BJ (cell line): ENCODE results near the gene ANKRD29. TPM values are rescaled to one million over a fixed set of nuclear protein-coding genes. Genes with fewer than 3 reads are reported as not detected.

Experiments
- CTCF ChIA-PET: fragments of 350-600 bp; formaldehyde crosslinking; extraction: SDS; loops from one replicate; lab custom pipeline; 2021; ENCODE audit warnings: antibody characterized with exemption, inconsistent platforms; lab: Yijun Ruan, JAX
- POLR2A ChIA-PET: fragments of 300-600 bp; sonication (Branson Sonifier 250); formaldehyde crosslinking; extraction: SDS; loops from one replicate; lab custom pipeline; 2021; ENCODE audit warnings: antibody characterized with exemption; lab: Charles Lee
- DNase-seq: peaks from one replicate; pipeline ENCODE4 v3.0.0-alpha.2; 2011; ENCODE audit warnings: low read depth
- H3K27me3 ChIP-seq: 2 replicates; pipeline ENCODE4 v1.6.0; 2011; ENCODE audit warnings: low read length; ENCODE audit not compliant: control insufficient read depth, insufficient read depth
- H3K36me3 ChIP-seq: 2 replicates; pipeline ENCODE4 v1.5.1; 2011; ENCODE audit warnings: low read length; ENCODE audit not compliant: control insufficient read depth, insufficient read depth
- H3K4me3 ChIP-seq: 2 replicates; pipeline ENCODE4 v1.5.1; 2011; ENCODE audit warnings: low read depth, mild to moderate bottlenecking, control low read depth, low read length
- CTCF ChIP-seq: IDR thresholded peaks from 2 replicates; pipeline ENCODE4 v1.5.1; 2011; ENCODE audit warnings: low read depth, mild to moderate bottlenecking, control low read depth, inconsistent platforms, low read length, moderate library complexity; ENCODE audit not compliant: insufficient read depth
- polyA plus RNA-seq: library from polyadenylated mRNA; depleted of rRNA; stranded (reverse); fragments of >200 nt; gene quantifications from 2 replicates; pipeline ENCODE4 v1.2.3, GENCODE V29; 2011

The ANKRD29 gene
- polyA plus RNA-seq, 1 experiment = 4.7 TPM

DNA sequence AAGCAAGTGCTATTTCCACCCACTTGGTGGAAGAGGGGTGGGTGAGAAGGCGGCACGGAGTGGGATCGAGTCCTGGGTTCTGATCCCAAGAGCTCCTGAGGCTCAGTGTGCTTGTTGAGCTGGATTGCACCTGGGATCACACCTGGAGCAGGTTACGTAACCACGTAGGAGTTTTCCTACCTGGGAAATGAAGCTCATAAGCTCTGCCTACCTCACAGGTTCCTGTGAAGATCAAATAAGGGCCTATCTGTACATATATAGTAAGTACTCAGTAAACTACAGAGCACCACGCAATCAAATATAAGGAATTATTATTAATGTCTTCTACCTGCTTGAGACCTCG, 87.4 kb downstream of the ANKRD29 start:
- ChIA-PET CTCF (interaction anchor here (1.0 to 1.2 kb wide), 2 partner anchors 10 to 15 kb away, joined by 3 read pairs; no protein-coding TSS in a partner anchor), POLR2A (no interaction called here)
- Histone ChIP-seq H3K36me3 (peaks cover 7% of the 10 kb centered on the region), H3K4me3 (no peak overlapping the region), H3K27me3 (no peaks in the 10 kb centered on the region)
- TF ChIP-seq CTCF = no peak
- no peak for DNase-seq

GRCh38 chr18:23574611-23575308, 88.0 kb downstream of the ANKRD29 start:
- CTCF ChIA-PET = interaction anchor here (1.0 to 1.2 kb wide), 2 partner anchors 11 to 15 kb away, joined by 3 read pairs; no protein-coding TSS in a partner anchor
- POLR2A ChIA-PET = no interaction called here

GRCh38 chr18:23573626-23574431, 88.9 kb downstream of the ANKRD29 start:
- Histone ChIP-seq H3K36me3 (peaks cover 9% of the 10 kb centered on the region), H3K27me3 (no peaks in the 10 kb centered on the region), H3K4me3 (no peak overlapping the region)
- POLR2A ChIA-PET = no interaction called here
- no peak for DNase-seq
- CTCF ChIA-PET = no interaction called here
- no peak for TF ChIP-seq CTCF

More at GRCh38 chr18:23574611-23575308, 88.0 kb downstream of the ANKRD29 start:
- no peak overlapping the region for H3K4me3 ChIP-seq
- DNase-seq = no peak
- peaks cover 9% of the 10 kb centered on the region for H3K36me3 ChIP-seq
- no peak for TF ChIP-seq CTCF
- H3K27me3 ChIP-seq = no peaks in the 10 kb centered on the region

DNA sequence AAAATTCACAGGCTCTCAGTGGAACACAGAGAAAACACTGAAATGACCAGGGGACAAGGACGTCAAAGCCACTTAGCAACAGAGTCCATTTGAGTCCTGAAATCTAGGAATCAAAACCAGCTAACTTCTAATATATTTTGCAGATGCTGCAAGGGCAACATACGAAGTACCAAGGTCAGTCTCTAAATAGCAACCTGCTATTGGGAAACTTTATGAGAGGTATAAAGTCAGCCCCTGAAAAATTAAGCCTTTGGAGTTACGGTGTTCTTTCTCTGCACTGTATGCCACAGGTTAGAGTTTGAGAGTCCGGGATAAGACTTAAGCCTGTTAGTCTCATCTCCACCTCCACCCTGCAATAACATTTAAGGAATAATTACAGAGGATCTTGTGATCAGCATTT, 89.7 kb downstream of the ANKRD29 start:
- POLR2A ChIA-PET = no interaction called here
- CTCF ChIA-PET = no interaction called here
- TF ChIP-seq CTCF = no peak
- H3K36me3 ChIP-seq = peaks cover 9% of the 10 kb centered on the region
- no peak overlapping the region for H3K4me3 ChIP-seq
- no peaks in the 10 kb centered on the region for H3K27me3 ChIP-seq
- DNase-seq = no peak

GRCh38 chr18:23572570-23572969, 90.1 kb downstream of the ANKRD29 start:
- ChIA-PET CTCF (no interaction called here), POLR2A (no interaction called here)
- no peak for DNase-seq
- no peaks in the 10 kb centered on the region for H3K27me3 ChIP-seq
- H3K4me3 ChIP-seq = no peak overlapping the region
- peaks cover 9% of the 10 kb centered on the region for H3K36me3 ChIP-seq
- no peak for TF ChIP-seq CTCF
